ENCODE results near the gene PDZD8.

Gene PDZD8

DNA sequence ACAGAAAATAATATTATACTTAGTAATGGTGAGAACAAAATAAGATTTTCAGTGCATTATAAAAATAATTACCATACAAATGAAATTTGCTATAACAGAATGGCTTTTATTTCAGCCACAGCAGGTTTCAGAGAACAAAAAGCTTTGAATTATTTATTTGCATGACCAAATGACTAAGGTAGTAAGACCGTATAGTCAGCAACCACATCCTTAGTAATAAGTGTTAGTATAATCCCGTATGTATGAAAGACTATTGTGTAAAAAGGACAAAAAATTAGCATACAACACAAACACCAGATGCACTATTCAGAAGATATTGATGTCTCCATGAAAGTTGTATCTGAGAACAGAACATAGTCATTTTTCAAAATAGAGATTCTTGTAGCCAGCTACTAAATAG lies 12.2 kb downstream of the PDZD8 start:
- H3K4me1 ChIP-seq (ENCODE audit: control insufficient read depth, insufficient read depth, low read length), result peaks cover 2% of the 10 kb centered on the region; the same call in 1 of the 2 replicates

DNA sequence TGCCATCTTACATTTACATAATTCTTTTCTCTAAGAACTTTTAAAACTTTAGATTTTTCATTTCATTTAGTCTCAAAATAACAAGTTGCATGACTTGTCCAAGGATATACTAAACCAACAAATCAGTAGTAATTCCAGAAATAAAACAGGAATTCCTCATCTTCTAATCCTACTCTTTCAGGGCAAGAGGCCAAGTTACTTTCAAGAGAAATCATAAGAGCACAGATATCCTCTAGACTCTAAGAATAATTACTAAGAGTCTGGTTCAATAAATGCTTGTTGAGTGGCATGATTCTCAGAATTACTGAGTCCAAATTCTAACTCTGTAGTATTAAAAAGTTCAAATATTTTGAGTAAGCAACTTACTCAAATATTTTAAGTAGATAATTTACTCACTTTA lies 12.9 kb downstream of the PDZD8 start:
- Histone ChIP-seq H3K9me3 (ENCODE audit: control insufficient read depth, insufficient read depth, low read length) (no peaks in the 10 kb centered on the region), H3K27ac (ENCODE audit: low read length) (no peak overlapping the region), H3K4me3 (ENCODE audit: low read length) (no peak overlapping the region), H3K27me3 (ENCODE audit: control insufficient read depth, insufficient read depth, low read length) (no peaks in the 10 kb centered on the region), H3K4me1 (ENCODE audit: control insufficient read depth, insufficient read depth, low read length) (peaks cover 2% of the 10 kb centered on the region; the same call in 1 of the 2 replicates), H3K36me3 (ENCODE audit: control insufficient read depth, insufficient read depth, low read length) (no peaks in the 10 kb centered on the region)
- no peak for DNase-seq (ENCODE audit: low read depth, low spot score)

More for the DNA sequence above, 12.2 kb downstream of the PDZD8 start:
- no peak for DNase-seq (ENCODE audit: low read depth, low spot score)
- no peaks in the 10 kb centered on the region for H3K36me3 ChIP-seq (ENCODE audit: control insufficient read depth, insufficient read depth, low read length)
- H3K27ac ChIP-seq (ENCODE audit: low read length), result no peak overlapping the region
- no peaks in the 10 kb centered on the region for H3K27me3 ChIP-seq (ENCODE audit: control insufficient read depth, insufficient read depth, low read length)
- WGBS (ENCODE audit: insufficient coverage, insufficient read length), result no CpG with 5 or more reads among the region's 2 CpGs
- H3K9me3 ChIP-seq (ENCODE audit: control insufficient read depth, insufficient read depth, low read length), result no peaks in the 10 kb centered on the region
- H3K4me3 ChIP-seq (ENCODE audit: low read length), result no peak overlapping the region

DNA sequence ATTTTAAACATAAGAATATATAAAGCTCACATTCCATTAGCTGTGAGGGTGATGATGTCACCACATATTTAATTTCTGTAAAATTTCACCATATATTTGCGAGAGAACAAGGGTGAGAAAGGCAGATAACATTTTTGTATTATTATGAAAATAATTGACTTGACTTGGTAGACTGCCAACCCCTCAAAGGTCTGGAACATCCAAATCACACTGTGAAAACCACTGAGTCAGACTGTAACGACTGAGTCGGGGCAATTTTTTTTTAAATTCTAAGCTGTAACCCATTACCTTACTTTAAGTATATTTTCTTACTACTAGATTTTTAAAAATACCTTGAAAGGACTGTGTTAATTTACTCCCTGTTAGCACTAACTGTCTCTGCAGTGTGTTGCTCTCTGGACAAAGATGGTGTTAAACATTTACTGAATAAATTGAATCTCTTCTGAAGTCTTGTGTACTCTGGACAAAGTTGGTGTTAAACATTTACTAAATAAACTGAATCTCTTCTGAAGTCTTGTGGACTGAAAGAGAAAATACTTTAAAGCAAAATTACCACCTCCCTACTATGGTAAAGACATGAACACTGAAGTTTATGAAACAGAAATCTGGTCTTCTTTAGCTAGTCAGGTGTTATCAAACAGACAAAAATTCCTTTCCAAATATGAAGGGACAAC lies 14.1 kb downstream of the PDZD8 start:
- Histone ChIP-seq H3K4me1 (ENCODE audit: control insufficient read depth, insufficient read depth, low read length) (peaks cover 2% of the 10 kb centered on the region; the same call in 1 of the 2 replicates), H3K4me3 (ENCODE audit: low read length) (no peak overlapping the region), H3K9me3 (ENCODE audit: control insufficient read depth, insufficient read depth, low read length) (no peaks in the 10 kb centered on the region), H3K36me3 (ENCODE audit: control insufficient read depth, insufficient read depth, low read length) (no peaks in the 10 kb centered on the region), H3K27ac (ENCODE audit: low read length) (no peak overlapping the region), H3K27me3 (ENCODE audit: control insufficient read depth, insufficient read depth, low read length) (no peaks in the 10 kb centered on the region)
- no CpG with 5 or more reads among the region's 3 CpGs for WGBS (ENCODE audit: insufficient coverage, insufficient read length)
- DNase-seq (ENCODE audit: low read depth, low spot score), result no peak

DNA sequence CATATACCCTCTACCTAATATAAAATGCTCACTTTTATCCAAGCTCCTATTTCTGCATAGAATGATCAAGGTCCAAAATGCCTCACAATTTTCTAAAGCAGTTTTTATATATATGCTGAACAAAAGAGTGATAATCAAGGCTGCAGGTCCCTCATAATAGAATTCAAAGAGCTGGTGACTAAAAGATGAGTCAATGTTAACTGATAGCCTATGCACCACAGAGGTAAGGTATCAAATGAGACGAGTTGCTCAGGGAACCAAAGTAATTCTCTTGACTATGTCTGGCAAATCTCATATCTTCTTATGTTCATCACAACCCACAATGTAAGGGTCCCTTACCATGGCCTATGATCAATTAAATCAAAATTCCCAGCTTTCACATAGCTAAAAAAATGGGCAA lies 15.2 kb downstream of the PDZD8 start:
- Histone ChIP-seq H3K27me3 (ENCODE audit: control insufficient read depth, insufficient read depth, low read length) (no peaks in the 10 kb centered on the region), H3K9me3 (ENCODE audit: control insufficient read depth, insufficient read depth, low read length) (no peaks in the 10 kb centered on the region), H3K27ac (ENCODE audit: low read length) (no peak overlapping the region), H3K36me3 (ENCODE audit: control insufficient read depth, insufficient read depth, low read length) (no peaks in the 10 kb centered on the region), H3K4me3 (ENCODE audit: low read length) (no peak overlapping the region), H3K4me1 (ENCODE audit: control insufficient read depth, insufficient read depth, low read length) (peaks cover 2% of the 10 kb centered on the region; the same call in 1 of the 2 replicates)
- no peak for DNase-seq (ENCODE audit: low read depth, low spot score)
- WGBS (ENCODE audit: insufficient coverage, insufficient read length), result no CpG with 5 or more reads among the region's 1 CpG

DNA sequence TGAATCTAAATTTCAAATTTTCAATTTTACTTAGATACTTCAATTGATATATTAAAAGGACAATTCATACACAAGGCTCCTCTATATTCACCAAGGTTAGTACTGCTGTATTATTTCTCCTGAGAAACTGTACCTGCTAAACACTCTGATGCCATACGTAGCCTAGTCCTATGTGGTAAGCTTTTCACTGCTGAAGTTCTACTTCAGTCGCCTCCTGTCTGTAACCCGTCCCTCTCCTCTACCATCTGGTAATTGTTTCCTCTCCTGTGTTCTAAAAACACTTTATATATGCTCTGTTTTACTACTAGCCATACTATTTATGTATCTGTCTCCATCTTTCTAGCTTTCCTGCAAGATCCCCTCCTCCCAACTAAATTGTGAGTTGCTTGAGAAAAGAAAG lies 20.2 kb downstream of the PDZD8 start:
- no peaks in the 10 kb centered on the region for H3K27me3 ChIP-seq (ENCODE audit: control insufficient read depth, insufficient read depth, low read length)
- no peaks in the 10 kb centered on the region; the same call in 1 of the 2 replicates for H3K4me1 ChIP-seq (ENCODE audit: control insufficient read depth, insufficient read depth, low read length)
- no CpG with 5 or more reads among the region's 3 CpGs for WGBS (ENCODE audit: insufficient coverage, insufficient read length)
- no peak overlapping the region for H3K4me3 ChIP-seq (ENCODE audit: low read length)
- no peaks in the 10 kb centered on the region for H3K36me3 ChIP-seq (ENCODE audit: control insufficient read depth, insufficient read depth, low read length)
- DNase-seq (ENCODE audit: low read depth, low spot score), result no peak
- no peak overlapping the region for H3K27ac ChIP-seq (ENCODE audit: low read length)
- no peaks in the 10 kb centered on the region for H3K9me3 ChIP-seq (ENCODE audit: control insufficient read depth, insufficient read depth, low read length)

DNA sequence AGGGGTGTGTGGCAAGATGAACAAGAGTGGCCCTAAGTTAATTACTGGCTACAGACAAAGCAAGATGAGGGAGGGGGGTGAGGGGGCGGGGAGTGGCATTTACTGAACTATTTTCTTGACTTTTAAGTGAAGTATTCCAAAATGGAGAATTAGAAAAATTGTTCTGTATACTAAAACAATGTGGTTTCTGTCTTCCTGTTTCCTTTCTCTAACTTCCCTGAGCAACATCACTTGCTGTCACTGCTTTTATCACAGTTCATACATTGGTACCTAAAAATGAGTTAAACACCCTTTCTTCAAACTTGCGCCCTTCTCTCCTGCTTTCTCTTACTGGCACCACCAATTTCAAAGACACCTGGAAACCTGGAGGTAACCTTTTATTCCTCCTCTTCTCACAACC lies 21.6 kb downstream of the PDZD8 start:
- Histone ChIP-seq H3K9me3 (ENCODE audit: control insufficient read depth, insufficient read depth, low read length) (no peaks in the 10 kb centered on the region), H3K36me3 (ENCODE audit: control insufficient read depth, insufficient read depth, low read length) (no peaks in the 10 kb centered on the region), H3K27ac (ENCODE audit: low read length) (no peak overlapping the region), H3K27me3 (ENCODE audit: control insufficient read depth, insufficient read depth, low read length) (no peaks in the 10 kb centered on the region), H3K4me1 (ENCODE audit: control insufficient read depth, insufficient read depth, low read length) (no peaks in the 10 kb centered on the region; the same call in 1 of the 2 replicates), H3K4me3 (ENCODE audit: low read length) (no peak overlapping the region)
- no CpG with 5 or more reads among the region's 2 CpGs for WGBS (ENCODE audit: insufficient coverage, insufficient read length)
- no peak for DNase-seq (ENCODE audit: low read depth, low spot score)

DNA sequence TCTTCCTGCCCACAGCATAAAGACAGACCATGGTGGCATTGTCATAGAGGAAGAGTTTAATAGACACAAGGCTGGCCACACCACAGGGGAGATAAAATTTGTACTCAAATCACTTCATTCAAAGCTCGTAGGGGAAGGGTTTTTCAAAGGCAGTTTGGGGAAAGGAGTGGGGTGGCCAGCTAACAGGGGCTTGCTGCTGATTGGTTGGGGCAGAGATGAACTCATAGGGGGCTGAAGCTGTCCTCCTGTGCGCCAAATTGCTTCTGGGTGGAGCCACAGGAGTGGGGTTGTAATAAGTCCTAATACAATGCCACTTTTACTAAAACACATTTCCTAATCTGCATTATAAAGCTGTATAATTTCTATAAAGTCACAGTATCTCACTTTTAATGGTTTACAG lies 22.5 kb downstream of the PDZD8 start:
- Histone ChIP-seq H3K4me3 (ENCODE audit: low read length) (no peak overlapping the region), H3K36me3 (ENCODE audit: control insufficient read depth, insufficient read depth, low read length) (no peaks in the 10 kb centered on the region), H3K27ac (ENCODE audit: low read length) (no peak overlapping the region), H3K4me1 (ENCODE audit: control insufficient read depth, insufficient read depth, low read length) (peaks cover 2% of the 10 kb centered on the region; the same call in 1 of the 2 replicates), H3K9me3 (ENCODE audit: control insufficient read depth, insufficient read depth, low read length) (no peaks in the 10 kb centered on the region), H3K27me3 (ENCODE audit: control insufficient read depth, insufficient read depth, low read length) (no peaks in the 10 kb centered on the region)
- no peak for DNase-seq (ENCODE audit: low read depth, low spot score)
- WGBS (ENCODE audit: insufficient coverage, insufficient read length), result no CpG with 5 or more reads among the region's 2 CpGs

DNA sequence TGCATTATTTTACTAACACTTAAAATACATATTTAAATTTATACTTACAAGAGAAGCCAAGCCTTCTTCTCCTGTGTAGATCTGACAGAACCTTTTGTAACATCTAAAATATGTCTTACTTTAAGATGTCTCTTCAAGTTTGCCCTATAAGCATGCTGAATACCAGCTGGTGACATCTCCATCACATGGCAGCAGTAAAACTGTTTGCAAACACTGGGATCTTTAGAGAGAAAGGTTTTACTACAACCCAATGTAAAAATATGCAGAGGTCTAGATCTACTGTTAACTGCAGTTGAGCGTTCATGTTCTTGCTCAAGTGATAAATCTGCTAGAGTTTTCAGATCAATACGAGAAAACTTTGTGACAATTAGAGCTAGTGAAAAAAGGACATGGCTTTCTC lies 23.2 kb downstream of the PDZD8 start:
- no peak overlapping the region for H3K27ac ChIP-seq (ENCODE audit: low read length)
- H3K27me3 ChIP-seq (ENCODE audit: control insufficient read depth, insufficient read depth, low read length), result no peaks in the 10 kb centered on the region
- no CpG with 5 or more reads among the region's 2 CpGs for WGBS (ENCODE audit: insufficient coverage, insufficient read length)

DNA sequence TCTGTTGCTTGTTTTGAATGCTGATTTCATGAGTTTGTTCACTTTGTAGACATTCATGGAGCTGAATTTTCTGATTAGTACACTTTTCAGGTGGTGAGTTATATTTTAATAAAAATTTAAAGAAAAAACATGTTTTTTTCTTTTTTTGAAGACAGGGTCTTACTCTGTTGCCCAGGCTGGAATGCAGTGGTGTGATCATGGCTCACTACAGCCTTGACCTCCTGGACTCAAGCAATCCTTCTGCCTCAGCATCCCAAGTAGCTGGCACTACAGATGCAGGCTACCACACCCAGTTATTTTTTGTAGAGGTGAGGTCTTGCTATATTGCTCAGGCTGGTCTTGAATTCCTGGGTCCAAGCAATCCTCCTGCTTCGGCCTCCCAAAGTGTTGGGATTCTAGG lies 23.7 kb downstream of the PDZD8 start:
- H3K4me3 ChIP-seq (ENCODE audit: low read length), result no peak overlapping the region
- H3K9me3 ChIP-seq (ENCODE audit: control insufficient read depth, insufficient read depth, low read length), result no peaks in the 10 kb centered on the region
- no peaks in the 10 kb centered on the region for H3K36me3 ChIP-seq (ENCODE audit: control insufficient read depth, insufficient read depth, low read length)
- H3K27me3 ChIP-seq (ENCODE audit: control insufficient read depth, insufficient read depth, low read length), result no peaks in the 10 kb centered on the region
- DNase-seq (ENCODE audit: low read depth, low spot score), result no peak
- no CpG with 5 or more reads among the region's 1 CpG for WGBS (ENCODE audit: insufficient coverage, insufficient read length)
- H3K27ac ChIP-seq (ENCODE audit: low read length), result no peak overlapping the region
- peaks cover 2% of the 10 kb centered on the region; the same call in 1 of the 2 replicates for H3K4me1 ChIP-seq (ENCODE audit: control insufficient read depth, insufficient read depth, low read length)

More for the DNA sequence above, 23.2 kb downstream of the PDZD8 start:
- H3K4me3 ChIP-seq (ENCODE audit: low read length), result no peak overlapping the region
- peaks cover 2% of the 10 kb centered on the region; the same call in 1 of the 2 replicates for H3K4me1 ChIP-seq (ENCODE audit: control insufficient read depth, insufficient read depth, low read length)
- DNase-seq (ENCODE audit: low read depth, low spot score), result no peak
- no peaks in the 10 kb centered on the region for H3K9me3 ChIP-seq (ENCODE audit: control insufficient read depth, insufficient read depth, low read length)
- H3K36me3 ChIP-seq (ENCODE audit: control insufficient read depth, insufficient read depth, low read length), result no peaks in the 10 kb centered on the region

DNA sequence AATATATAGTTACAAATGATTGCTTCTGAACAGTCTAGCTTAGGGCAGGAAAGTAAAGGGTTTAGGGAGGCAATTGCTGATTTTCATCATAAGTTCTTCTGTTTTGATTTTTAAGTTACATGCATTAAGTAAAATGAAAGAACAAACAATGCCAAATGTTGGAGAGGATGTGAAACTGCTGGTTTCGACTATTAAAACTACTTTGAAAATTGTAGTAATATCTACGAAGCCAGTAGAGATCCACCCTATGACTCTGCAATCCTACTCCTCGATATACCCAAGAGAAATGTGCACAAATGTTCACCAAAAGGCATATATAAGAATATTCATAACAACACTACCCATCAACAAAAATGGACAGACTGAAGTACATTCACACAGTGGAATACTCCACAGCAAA lies 24.3 kb downstream of the PDZD8 start:
- no peaks in the 10 kb centered on the region for H3K9me3 ChIP-seq (ENCODE audit: control insufficient read depth, insufficient read depth, low read length)
- no peak for DNase-seq (ENCODE audit: low read depth, low spot score)
- H3K36me3 ChIP-seq (ENCODE audit: control insufficient read depth, insufficient read depth, low read length), result no peaks in the 10 kb centered on the region
- no peak overlapping the region for H3K27ac ChIP-seq (ENCODE audit: low read length)
- WGBS (ENCODE audit: insufficient coverage, insufficient read length), result no CpG with 5 or more reads among the region's 3 CpGs
- peaks cover 2% of the 10 kb centered on the region; the same call in 1 of the 2 replicates for H3K4me1 ChIP-seq (ENCODE audit: control insufficient read depth, insufficient read depth, low read length)
- no peak overlapping the region for H3K4me3 ChIP-seq (ENCODE audit: low read length)
- no peaks in the 10 kb centered on the region for H3K27me3 ChIP-seq (ENCODE audit: control insufficient read depth, insufficient read depth, low read length)

DNA sequence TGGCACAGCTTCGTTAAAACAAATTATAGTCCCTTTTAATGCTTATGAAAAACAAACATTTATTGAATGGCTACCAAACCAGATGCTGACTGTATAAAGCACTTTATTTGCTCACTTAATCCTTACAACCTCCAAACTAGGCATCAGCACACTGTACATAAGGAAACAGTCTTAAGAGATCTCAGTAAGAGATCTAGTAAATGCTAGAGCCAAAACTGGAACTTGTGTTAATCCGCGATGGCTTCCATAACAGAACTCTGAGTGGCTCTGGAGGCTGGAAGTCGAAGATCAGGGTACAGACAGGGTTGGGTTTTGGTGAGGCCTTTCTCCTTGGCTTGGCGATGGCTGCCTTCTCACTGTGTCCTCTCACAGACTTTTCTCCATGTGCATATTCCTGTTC lies 27.0 kb downstream of the PDZD8 start:
- Histone ChIP-seq H3K9me3 (ENCODE audit: control insufficient read depth, insufficient read depth, low read length) (no peaks in the 10 kb centered on the region), H3K27ac (ENCODE audit: low read length) (no peak overlapping the region), H3K27me3 (ENCODE audit: control insufficient read depth, insufficient read depth, low read length) (no peaks in the 10 kb centered on the region), H3K4me3 (ENCODE audit: low read length) (no peak overlapping the region), H3K4me1 (ENCODE audit: control insufficient read depth, insufficient read depth, low read length) (peaks cover 4% of the 10 kb centered on the region; the same call in 1 of the 2 replicates), H3K36me3 (ENCODE audit: control insufficient read depth, insufficient read depth, low read length) (no peaks in the 10 kb centered on the region)
- DNase-seq (ENCODE audit: low read depth, low spot score), result no peak
- WGBS (ENCODE audit: insufficient coverage, insufficient read length), result no CpG with 5 or more reads among the region's 5 CpGs

Data from iPS DF 6.9 (cell line).